Esophagus muscularis mucosa (tissue), 4 donors: ENCODE data around the gene MAMDC4.

ENCODE experiments used
- EP300 ChIP-seq: sonication (generic); formaldehyde crosslinking; IDR thresholded peaks from one replicate; pipeline ENCODE4 v1.6.1; 2017; ENCODE audit warnings: antibody characterized with exemption
- POLR2A ChIP-seq: fragments of 450-650 bp; IDR thresholded peaks from one replicate; pipeline ENCODE4 v1.6.1; 2017; ENCODE audit warnings: antibody characterized with exemption, moderate library complexity, mild to moderate bottlenecking, low read depth
- TF ChIP-seq, protein P1 (sequence below), 3 experiments: fragments of 200-600 bp in 2 of 3; fragments of 450-650 bp in 1 of 3; sonication (generic) in 2 of 3; IDR thresholded peaks; one replicate each; pipeline ENCODE4 v1.5.1; 2017 to 2019; ENCODE audit warnings: antibody characterized with exemption in 3 of 3, mild to moderate bottlenecking in 2 of 3, moderate library complexity in 1 of 3

DNA sequence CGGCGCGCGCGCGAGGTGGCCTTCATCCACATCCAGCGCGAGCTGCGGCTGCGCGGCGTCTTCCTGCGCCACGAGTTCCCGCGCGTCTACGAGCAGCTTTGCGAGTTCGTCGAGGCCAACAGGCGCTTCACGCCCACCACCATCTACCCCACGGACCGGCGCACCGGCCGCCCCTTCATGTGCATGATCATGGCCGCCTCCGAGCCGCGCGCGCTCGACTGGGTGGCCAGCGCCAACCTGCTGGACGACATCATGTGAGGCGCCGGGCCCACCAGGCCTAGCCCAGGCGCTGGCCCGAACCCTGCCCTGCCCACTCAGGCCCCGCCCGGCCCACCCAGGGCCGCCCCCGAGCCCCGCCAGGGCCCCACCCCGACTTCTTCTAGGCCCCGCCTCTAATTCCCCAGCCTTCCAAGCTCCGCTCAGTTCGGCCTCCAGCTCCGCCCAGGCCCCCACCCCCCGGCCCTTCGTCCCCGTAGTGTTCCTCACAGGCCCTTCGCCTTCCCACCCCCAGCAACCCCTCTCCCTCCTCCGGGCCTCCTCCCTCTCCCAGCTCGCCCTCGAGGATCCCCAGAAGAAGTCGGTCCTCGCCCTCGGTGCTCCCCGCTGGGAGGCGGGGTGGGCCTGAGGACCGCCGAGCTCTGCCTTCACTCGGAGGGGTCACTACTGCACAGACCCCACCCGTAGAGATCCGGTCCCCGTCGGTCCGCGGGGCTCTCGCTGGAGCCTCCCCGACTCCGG lies 4.9 kb upstream of the MAMDC4 start:
- TF ChIP-seq, protein P1, sequence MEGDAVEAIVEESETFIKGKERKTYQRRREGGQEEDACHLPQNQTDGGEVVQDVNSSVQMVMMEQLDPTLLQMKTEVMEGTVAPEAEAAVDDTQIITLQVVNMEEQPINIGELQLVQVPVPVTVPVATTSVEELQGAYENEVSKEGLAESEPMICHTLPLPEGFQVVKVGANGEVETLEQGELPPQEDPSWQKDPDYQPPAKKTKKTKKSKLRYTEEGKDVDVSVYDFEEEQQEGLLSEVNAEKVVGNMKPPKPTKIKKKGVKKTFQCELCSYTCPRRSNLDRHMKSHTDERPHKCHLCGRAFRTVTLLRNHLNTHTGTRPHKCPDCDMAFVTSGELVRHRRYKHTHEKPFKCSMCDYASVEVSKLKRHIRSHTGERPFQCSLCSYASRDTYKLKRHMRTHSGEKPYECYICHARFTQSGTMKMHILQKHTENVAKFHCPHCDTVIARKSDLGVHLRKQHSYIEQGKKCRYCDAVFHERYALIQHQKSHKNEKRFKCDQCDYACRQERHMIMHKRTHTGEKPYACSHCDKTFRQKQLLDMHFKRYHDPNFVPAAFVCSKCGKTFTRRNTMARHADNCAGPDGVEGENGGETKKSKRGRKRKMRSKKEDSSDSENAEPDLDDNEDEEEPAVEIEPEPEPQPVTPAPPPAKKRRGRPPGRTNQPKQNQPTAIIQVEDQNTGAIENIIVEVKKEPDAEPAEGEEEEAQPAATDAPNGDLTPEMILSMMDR (IDR thresholded peaks at IDR 0.05): no peak
- TF ChIP-seq EP300 (no peak), POLR2A (no peak)
